Globus pallidus (tissue), 1 donor: Measurements from ENCODE around the gene TFDP1.

Experiments
- DNase-seq: peaks from one replicate; pipeline ENCODE4 v3.0.0-alpha.2; 2015; ENCODE audit warnings: low spot score

The TFDP1 gene

DNA sequence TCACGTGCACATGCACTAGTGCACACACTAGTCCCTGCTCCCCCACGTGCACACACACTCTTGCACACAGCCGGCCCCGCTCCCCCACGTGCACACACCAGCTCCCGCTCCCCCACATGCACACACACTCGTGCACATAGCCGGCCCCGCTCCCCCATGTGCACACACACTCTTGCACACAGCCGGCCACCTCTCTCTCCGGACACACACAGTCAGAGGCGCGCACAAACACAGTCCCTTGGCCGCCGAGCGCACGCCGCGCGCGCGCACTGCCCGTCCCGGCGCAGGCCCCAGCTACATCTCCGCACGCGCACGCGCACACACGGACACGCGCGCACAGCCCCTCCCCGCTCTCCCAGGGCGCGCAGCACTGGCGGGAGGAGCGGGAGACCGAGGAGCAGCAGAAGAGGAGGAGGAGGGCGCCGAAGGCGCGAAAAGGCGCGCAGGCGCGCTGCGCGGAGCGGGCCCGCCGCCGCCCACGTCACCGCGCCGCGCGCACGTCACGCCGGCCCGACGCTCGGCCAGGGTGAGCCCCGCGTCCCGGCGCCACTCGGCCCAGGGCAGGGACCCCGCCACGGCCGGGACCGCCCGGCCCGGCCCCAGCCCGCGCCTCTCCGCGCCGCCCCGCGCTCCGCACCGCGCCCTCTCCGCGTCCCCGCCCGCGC, at the start of gene TFDP1:
Gene TFDP1, plus strand, starts transcription at position 549 of the 665 bp plus-strand sequence. CDS start 1,085 bp downstream, outside the sequence.
- DNase-seq: peak; percentile 57

GRCh38 chr13:113535381-113535781, 49.2 kb upstream of the TFDP1 start:
- DNase-seq: no peak

DNA sequence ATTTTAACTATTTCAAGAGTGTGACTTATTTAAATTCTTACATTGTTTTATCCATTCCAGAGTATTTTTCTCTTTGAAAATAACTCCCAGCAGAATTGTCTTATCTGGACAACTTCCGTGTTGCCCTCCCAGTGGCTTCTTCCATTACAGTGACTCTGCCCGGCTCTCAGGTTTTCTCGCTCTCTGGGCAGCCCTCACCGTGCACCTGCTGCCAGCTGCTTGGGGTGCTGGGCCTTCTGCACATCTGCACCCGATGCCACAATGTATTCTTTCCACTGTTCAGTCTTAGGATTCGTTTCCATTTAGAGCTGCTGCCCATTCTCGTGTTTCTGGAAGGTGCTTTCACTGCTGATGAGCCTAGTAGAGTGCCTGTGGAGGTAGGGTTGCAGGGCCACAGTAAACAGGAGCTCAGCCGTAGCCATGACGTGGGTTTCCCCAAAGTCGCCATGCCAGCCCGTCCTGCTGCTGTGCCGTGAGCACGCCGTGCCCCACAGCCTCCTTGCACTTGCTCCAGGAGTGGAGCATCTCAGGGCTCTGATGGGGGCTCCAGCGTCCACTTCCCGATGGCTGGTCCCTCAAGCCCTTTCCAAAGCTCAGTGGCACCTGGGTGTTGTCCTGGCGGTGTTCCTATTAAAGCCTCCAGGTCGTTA, 48.0 kb upstream of the TFDP1 start:
- no peak for DNase-seq

DNA sequence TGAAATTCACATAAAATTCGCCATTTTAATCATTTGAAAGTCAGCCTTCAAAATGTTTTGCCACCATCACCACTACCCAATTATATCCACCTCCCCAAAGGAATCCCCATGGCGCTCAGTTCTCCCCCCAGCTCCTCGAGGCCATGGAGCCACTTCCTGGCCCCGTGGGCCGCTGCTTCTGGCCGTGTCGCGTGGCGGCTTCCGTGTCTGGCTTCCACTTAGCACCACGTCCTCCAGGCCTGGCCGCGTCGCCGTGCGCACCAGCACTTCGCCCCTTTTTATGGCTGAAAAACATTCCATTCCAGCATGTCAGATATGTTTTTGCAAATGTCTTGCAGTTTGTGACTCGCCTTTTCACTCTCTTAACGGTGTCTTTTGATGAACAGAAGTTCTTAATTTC, 47.3 kb upstream of the TFDP1 start:
- no peak for DNase-seq

GRCh38 chr13:113537909-113538688, 46.5 kb upstream of the TFDP1 start:
- DNase-seq: no peak

GRCh38 chr13:113538689-113539058, 45.9 kb upstream of the TFDP1 start:
- no peak for DNase-seq

GRCh38 chr13:113539176-113539575, 45.4 kb upstream of the TFDP1 start:
- no peak for DNase-seq

DNA sequence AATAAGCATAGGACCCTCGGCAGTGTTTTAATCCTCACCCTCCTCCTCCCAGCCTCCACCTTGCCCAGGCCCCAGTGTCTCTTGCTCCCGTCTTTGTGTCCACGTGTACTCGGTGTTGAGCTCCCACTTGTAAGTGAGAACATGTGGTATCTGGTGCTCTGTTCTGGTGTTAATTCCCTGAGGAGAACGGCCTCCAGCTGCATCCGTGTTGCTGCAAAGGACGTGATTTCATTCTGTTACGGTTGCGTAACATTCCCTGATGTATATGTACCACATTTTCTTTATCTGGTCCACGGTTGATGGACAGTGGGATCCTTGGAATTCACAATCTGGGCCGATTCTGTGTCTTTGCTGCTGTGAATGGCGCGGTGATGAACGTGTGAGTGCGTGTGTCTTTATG, 44.7 kb upstream of the TFDP1 start:
- no peak for DNase-seq

DNA sequence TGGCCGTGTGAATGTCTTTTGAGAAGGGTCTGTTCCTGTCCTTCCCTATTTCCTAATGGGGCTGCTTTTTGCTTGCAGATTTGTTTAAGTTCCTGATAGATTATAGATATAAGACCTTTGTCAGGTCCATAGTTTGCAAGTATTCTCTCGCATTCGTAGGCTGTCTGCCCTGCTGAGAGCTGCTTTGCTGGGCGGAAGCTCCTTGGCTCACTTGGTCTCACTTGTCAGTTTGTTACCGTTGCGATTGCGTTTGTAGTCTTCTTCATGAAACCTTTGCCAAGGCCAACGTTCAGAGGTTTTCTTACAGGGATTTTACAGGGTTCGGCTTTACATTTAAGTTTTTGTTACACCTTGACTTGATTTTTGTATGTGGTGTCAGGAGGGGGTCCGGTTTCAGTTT, 44.0 kb upstream of the TFDP1 start:
- DNase-seq: no peak

DNA sequence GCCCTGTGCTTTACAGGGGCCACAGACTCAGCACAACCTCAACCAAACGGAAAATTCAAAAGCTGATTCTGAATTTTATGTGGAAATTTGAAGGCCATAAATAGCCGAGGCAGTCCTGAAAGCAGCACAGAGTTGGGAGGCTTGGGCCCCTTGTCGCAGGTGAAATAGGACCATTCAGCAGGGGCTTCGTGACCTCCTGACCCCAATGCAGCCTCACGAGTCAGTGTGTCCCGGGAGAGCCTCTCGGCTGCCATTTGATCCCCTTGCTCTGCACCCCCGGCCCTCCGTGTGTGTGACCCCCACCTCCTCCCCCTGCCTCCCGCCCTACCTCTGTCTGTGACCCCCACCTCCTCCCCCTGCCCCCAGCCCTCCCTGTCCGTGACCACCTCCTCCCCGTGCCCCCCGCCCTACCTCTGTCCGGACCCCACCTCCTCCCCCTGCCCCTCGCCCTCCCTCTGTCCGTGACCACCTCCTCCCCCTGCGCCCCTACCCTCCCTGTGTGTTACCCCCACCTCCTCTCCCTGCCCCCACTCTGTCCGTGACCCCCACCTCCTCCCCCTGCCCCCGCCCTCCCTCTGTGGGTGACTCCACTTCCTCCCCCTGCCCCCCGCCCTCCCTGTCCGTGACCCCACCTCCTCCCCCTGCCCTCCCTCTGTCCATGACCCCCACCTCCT, 41.7 kb upstream of the TFDP1 start:
- DNase-seq: no peak

GRCh38 chr13:113544071-113544891, 40.3 kb upstream of the TFDP1 start:
- DNase-seq: no peak

DNA sequence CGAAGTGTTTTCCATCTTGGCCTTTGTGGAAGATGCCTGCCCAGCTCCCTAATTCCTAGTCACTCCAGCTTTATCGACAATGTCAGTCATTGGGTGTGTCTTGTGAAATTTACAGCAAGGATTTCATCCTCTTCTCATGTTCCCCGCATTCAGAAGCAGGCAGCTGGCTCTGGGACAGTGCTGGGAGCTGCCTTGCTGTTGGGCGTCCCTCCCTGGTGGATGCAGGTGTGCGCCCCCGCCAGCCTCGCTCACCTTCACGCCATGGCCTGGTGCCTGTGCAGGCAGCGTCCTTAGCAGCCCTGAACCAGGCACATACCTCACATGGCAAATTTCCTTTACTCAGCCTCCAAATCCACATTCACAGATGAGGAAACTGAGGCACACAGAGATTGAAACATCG, 39.7 kb upstream of the TFDP1 start:
- DNase-seq: no peak

DNA sequence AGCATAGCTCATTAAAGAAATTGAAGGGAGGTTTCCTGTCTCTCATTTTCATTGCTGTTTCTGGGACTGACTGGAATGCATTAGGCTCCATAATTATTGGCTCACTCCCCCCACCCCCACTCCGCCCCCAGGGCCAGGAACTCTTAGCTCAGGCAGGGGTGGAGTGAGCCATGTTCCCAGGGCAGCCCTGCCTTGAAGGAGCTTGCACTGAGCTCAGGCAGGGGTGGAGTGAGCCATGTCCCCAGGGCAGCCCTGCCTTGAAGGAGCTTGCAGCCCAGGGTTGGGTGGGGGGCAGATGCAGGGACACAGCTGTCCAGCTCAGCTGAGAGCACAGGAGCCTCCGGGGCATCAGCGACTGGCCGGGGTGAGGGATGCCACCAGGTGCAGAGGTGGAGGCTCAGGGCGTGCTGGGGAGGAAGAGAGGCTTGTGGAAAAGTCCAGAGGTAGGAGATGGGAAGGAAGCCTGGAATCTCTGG, 39.1 kb upstream of the TFDP1 start:
- DNase-seq: no peak

DNA sequence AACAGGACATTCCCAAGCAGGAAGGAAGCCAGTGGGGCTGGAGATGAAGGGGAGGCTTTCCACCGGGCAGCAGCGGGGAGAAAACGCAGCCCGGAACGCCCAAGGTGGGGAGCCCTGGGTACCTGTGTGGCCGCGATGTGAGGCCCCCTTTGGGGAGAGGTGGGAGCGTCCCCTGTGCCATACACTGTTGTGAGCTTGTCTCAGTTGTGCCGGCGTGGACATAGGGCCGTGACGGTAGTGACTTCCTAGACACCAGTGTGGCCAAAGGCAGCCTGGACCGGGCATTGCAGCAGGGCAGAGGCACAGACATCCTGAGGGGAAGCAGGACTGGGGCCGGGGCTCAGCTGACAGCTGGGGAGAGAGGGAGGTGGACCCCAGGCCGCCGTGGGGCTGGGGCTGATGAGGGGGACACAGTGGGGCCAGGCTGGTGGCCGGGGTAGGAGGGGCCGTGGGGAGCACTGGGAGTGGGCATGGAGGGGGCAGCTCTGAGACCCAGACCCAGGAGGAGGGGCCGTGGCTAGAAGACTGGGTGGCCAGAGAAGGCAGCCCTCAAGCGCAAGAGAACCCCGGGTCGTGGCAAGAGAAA, 38.5 kb upstream of the TFDP1 start:
- no peak for DNase-seq

- no peak for DNase-seq
Observed at GRCh38 chr13:113546571-113547237, 37.8 kb upstream of the TFDP1 start.

DNA sequence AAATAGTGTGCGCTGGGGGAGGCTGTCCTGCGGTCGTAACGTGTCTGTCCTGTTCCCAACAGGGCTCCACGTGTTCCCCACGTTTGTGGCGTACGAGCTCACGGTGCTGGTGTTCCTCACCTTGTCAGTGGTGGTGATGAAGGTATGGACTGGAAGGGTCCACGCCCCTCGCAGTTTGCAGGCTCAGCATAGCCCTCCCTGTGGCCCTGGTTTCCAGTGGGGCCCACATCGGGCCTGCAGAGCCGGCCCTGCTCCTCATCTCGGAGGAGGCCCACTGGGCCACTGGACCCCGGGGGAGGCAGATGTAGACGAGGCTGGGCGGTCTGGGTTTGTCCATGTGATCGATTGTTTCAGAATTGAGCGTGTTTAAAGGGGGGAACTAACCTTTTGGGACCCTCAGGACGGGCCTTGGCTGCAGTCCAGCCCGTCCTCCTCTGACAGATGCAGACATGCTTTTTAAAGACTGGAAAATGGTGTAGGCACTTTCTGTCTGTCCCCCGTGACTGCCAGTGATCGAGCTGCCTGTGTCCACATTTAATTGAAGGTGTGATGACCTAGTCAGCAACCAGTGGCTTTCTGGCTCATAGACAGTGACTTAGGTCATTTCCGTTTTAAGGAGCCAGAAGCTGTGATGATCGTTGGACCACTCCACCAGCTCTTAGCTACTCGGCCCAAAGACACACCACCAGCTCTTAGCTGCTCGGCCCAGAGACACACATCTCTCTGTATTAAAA, 37.1 kb upstream of the TFDP1 start:
- DNase-seq: no peak

DNA sequence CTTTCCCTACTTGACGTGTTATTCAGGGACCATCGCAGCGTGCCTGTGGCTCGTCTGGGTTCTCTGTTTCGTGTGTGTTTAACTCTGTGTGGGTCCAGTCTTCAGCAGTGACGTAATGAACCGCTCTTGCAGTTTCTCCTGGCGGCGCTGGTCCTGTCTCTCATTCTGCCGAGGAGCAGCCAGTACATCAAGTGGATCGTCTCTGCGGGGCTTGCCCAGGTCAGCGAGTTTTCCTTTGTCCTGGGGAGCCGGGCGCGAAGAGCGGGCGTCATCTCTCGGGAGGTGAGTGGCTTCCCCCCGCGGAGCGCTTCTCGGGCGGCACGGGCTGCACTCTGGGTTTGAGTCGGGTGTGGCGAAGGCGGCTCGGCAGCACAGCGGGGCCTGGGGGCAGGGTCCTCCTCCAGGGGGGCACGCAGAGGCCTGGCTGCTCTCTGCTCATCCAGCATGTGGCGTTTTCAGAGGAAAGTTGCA, 36.3 kb upstream of the TFDP1 start:
- DNase-seq: peak; percentile 30

DNA sequence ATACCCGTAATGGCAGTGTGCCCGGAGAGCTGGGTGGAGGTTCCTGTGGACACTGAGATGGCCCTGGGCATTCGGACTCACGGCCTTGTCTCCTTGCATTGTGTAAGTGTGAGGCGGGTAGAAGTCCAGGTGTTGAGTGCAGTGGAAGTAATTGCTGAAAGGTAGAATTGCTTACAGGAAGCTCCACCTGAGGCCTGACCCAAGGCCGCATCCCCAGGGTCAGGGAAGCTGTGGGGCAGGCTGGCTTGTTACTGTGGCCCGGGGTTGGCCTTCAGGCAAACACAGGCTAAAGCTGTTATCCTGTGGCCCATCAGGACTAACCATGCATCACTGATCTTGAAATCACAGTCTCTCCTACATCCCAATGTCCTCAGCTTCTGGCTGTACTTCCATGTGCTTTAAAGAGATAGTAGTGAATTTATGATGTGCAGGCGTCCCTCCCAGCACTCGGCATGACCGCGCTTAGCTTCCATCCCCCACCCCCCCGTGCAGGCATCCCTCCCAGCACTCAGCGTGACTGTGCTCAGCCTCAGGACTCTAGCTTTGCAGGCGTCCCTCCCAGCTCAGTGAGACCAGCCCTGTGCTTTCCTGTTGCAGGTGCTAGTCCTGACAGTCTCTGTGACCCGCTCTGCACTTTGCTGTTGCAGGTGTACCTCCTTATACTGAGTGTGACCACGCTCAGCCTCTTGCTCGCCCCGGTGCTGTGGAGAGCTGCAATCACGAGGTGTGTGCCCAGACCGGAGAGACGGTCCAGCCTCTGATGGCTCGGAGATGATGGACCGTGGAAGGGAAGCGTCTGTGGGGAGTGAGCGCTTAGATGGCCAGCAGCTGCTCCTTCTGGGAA, 35.6 kb upstream of the TFDP1 start:
- no peak for DNase-seq

DNA sequence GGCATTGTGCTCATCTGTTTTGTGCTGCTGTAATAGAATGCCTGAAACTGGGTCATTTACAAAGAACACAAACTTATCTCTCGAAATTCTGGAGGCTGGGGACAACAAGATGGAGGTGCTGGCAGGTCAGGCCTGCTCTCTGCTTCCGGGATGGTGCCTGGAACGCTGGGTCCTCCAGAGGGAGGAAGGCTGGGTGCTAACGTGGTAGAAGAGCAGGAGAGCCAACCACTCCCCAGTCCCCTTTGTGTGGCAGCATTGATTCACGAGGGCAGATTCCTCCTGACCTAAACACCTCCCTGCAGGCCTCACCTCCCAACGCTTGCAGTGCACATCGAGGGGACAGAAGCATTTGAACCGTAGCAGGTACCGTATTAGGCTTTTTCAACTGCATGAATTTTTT, 34.1 kb upstream of the TFDP1 start:
- DNase-seq: no peak
